A549 (cell line): Measurements from ENCODE around the gene MAN2B2.

Experiments
- CBX2 ChIP-seq: fragments of 200-600 bp; sonication (generic); IDR thresholded peaks from 2 replicates; pipeline ENCODE4 v1.6.1; 2016; ENCODE audit warnings: low read depth, mild to moderate bottlenecking, borderline replicate concordance
- CHD2 ChIP-seq: fragments of 150-350 bp; IDR thresholded peaks from 2 replicates; pipeline ENCODE4 v1.6.1; 2014; ENCODE audit warnings: low read length; ENCODE audit not compliant: partially characterized antibody
- CTCF ChIP-seq: fragments of >200 bp; sonication (Bioruptor Twin); formaldehyde crosslinking; IDR thresholded peaks from 3 replicates; pipeline ENCODE4 v1.5.1; 2016
- NFE2L2 ChIP-seq: fragments of 150-350 bp; conservative IDR thresholded peaks from 2 replicates; pipeline ENCODE4 v1.6.1; 2014; ENCODE audit warnings: low read length
- RAD21 ChIP-seq, 2 experiments: fragments of >200 bp in 1 of 2; sonication (Bioruptor Twin) in 1 of 2; formaldehyde crosslinking in 1 of 2; IDR thresholded peaks in 1 of 2; conservative IDR thresholded peaks in 1 of 2; 2 replicates in 1 of 2; 3 replicates in 1 of 2; pipeline ENCODE4 v1.6.1; 2012 to 2018; ENCODE audit warnings: inconsistent platforms in 1 of 2
- USF2 ChIP-seq: fragments of 450-650 bp; IDR thresholded peaks from 2 replicates; pipeline ENCODE4 v1.6.1; 2014; ENCODE audit warnings: antibody characterized with exemption
- ZFP36 ChIP-seq: fragments of 450-650 bp; IDR thresholded peaks from 2 replicates; pipeline ENCODE4 v1.6.1; 2014; ENCODE audit warnings: borderline replicate concordance; ENCODE audit not compliant: partially characterized antibody

- TF ChIP-seq RAD21 (conservative IDR thresholded peaks at IDR 0.05 in 1 of 2, IDR thresholded peaks at IDR 0.05 in 1 of 2): no peak
- no peak for TF ChIP-seq USF2
- no peak for TF ChIP-seq CTCF
- TF ChIP-seq ZFP36: no peak
- TF ChIP-seq NFE2L2: no peak
- TF ChIP-seq CBX2: no peak
- no peak for TF ChIP-seq CHD2
These were observed 49.5 kb upstream of the MAN2B2 start for GRCh38 chr4:6525474-6525873.
